Gastrocnemius medialis (tissue), 4 donors: ENCODE results near the gene CHST11. TPM values are rescaled to one million over a fixed set of nuclear protein-coding genes. Genes with fewer than 3 reads are reported as not detected.

ENCODE experiments used
- ATAC-seq, 2 donors: fragments of 150-250 bp; one replicate each; pipeline ENCODE4 v1.9.1; 2016
- DNase-seq, 2 donors: peaks; one replicate each; pipeline ENCODE4 v3.0.0-alpha.2; 2019
- H3K27ac ChIP-seq, 4 donors: fragments of 200-600 bp; sonication (generic); 1 replicate in 1 of 4; 2 replicates in 3 of 4; pipeline ENCODE4 v1.5.1; 2016 to 2018; ENCODE audit warnings: mild to moderate bottlenecking in 2 of 4, moderate library complexity in 1 of 4
- H3K27me3 ChIP-seq, 3 donors: fragments of 200-600 bp; sonication (generic) in 2 of 3; 1 replicate in 1 of 3; 2 replicates in 2 of 3; pipeline versions ENCODE4 v1.5.1 to v1.6.0; 2016 to 2019; ENCODE audit warnings: mild to moderate bottlenecking in 1 of 3, moderate library complexity in 1 of 3
- H3K36me3 ChIP-seq, 2 donors: fragments of 200-600 bp; sonication (generic) in 1 of 2; one replicate each; pipeline ENCODE4 v1.5.1; 2017 to 2018
- H3K4me1 ChIP-seq, 2 donors: fragments of 200-600 bp; sonication (generic) in 1 of 2; one replicate each; pipeline ENCODE4 v1.5.1; 2016 to 2017; ENCODE audit warnings: mild to moderate bottlenecking in 2 of 2
- H3K4me3 ChIP-seq, 4 donors: fragments of 200-600 bp; sonication (generic) in 3 of 4; 1 replicate in 1 of 4; 2 replicates in 3 of 4; pipeline ENCODE4 v1.5.1; 2016 to 2019; ENCODE audit warnings: mild to moderate bottlenecking in 2 of 4
- H3K9me3 ChIP-seq, 3 donors: fragments of 200-600 bp; sonication (generic) in 2 of 3; 1 replicate in 1 of 3; 2 replicates in 2 of 3; pipeline ENCODE4 v1.5.1; 2016 to 2019
- CTCF ChIP-seq, 5 experiments: fragments of 450-650 bp in 3 of 5; fragments of 200-600 bp in 2 of 5; sonication (generic) in 2 of 5; IDR thresholded peaks in 4 of 5; conservative IDR thresholded peaks in 1 of 5; 1 replicate in 4 of 5; 2 replicates in 1 of 5; pipeline ENCODE4 v1.5.1; 2016 to 2019; ENCODE audit warnings: antibody characterized with exemption in 5 of 5, mild to moderate bottlenecking in 3 of 5, moderate library complexity in 3 of 5
- POLR2A ChIP-seq, 2 donors: fragments of 450-650 bp; IDR thresholded peaks; one replicate each; pipeline ENCODE4 v1.6.1; 2017; ENCODE audit warnings: antibody characterized with exemption in 2 of 2, mild to moderate bottlenecking in 2 of 2, moderate library complexity in 2 of 2
- in situ Hi-C, 4 donors: fragments of 200-750 bp; cut with MboI; loops; one replicate each; pipeline versions ENCODE4 v1.15.0 to v1.8.0; 2017; ENCODE audit warnings: low sequenced_read_pairs in 4 of 4
- intact Hi-C: fragments of 100-400 bp; cut with DNase I; formaldehyde crosslinking; loops from one replicate; pipeline ENCODE4 v1.15.1; 2023; ENCODE audit warnings: low total_unique reads
- total RNA-seq, 4 donors: library from RNA; depleted of rRNA; stranded (reverse); fragments of >200 nt; gene quantifications; one replicate each; pipeline versions ENCODE4 v1.1.0 to v1.2.3, GENCODE V29; 2016

Gene CHST11
- total RNA-seq, 4 donors from 2014 or later: 0.17 to 2.1 (median 1.4) TPM

GRCh38 chr12:104456950-104457745 is 400 bp downstream of the CHST11 start:
- H3K27ac ChIP-seq: peak overlapping the region in 3 of 4 donors; percentile 52 to 58 (median 54)
- in situ Hi-C loops (no loop called here), intact Hi-C loops (no loop called here)
- peaks cover 10 to 30% (median 19%) of the 10 kb centered on the region in 3 donors for H3K27me3 ChIP-seq
- H3K9me3 ChIP-seq: no peaks in the 10 kb centered on the region
- peaks cover 13 to 16% of the 10 kb centered on the region in 2 donors for H3K4me1 ChIP-seq
- peak overlapping the region; percentile 50 to 79 (median 68) for H3K4me3 ChIP-seq
- ATAC-seq: peak; percentile 31 to 44
- peak in 1 of 2 donors; percentile 25 for DNase-seq
- H3K36me3 ChIP-seq: no peaks in the 10 kb centered on the region
- TF ChIP-seq CTCF (IDR thresholded peaks at IDR 0.05 in 4 of 5, conservative IDR thresholded peaks at IDR 0.05 in 1 of 5) (peak in 1 of 5 experiments; percentile 19), POLR2A (IDR thresholded peaks at IDR 0.05) (peak in 1 of 2 donors; percentile 14)

DNA sequence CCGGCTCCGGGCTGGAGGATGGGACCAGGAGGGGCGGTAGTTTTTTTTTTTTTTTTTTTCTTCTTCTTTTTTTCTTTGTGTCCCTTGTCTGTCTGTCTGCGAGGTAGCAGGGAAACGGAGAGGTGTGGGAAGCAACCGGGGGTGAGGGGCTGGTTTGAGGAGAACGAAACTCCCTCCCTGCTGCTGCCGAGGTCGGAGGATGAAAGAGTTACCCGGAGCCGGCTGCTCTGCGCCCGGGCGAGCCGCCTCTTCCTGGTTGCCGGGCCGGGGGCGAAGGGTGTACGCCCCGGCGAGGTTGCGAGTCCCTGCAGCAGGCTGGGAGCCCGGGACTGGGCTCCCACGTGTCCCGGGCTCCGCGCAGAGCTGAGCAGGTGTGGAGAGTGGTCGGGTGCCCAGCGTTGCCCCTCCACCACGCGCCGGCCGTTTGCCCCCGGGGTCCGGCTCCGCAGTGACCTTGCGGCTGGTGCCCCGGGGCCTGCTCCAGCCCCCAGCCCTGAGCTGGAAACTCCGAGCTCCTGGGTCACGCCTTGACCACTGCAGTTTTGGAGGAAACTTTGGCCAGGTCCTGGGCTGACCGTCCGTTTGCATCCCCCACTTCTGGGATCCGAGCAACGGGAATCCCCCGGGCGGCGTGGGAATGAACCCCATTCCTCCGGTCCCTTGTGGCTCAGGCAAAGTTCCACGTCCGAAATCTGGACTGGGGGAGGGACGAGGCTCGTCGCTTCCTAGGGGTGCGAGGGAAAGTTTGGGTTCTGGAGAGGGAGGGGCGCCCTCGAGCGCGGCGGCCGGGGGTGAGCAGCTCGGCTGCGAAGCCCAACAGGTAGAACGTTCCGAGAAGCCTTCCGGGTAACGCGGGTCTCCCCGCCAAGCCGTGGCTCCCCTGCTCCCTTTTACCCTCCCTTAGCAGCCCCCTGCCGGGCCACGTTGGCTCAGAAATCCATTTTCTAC is 1.3 kb downstream of the CHST11 start:
- DNase-seq (no peak), ATAC-seq (no peak)
- Histone ChIP-seq H3K36me3 (no peaks in the 10 kb centered on the region), H3K27me3 (peaks cover 10 to 30% (median 19%) of the 10 kb centered on the region in 3 donors), H3K9me3 (no peaks in the 10 kb centered on the region), H3K4me1 (peaks cover 13 to 16% of the 10 kb centered on the region in 2 donors), H3K27ac (peak overlapping the region in 3 of 4 donors; percentile 52 to 58 (median 55)), H3K4me3 (peak overlapping the region; percentile 50 to 79 (median 68))
- intact Hi-C loops (no loop called here), in situ Hi-C loops (no loop called here)
- TF ChIP-seq POLR2A (IDR thresholded peaks at IDR 0.05): no peak
- no peak for TF ChIP-seq CTCF (IDR thresholded peaks at IDR 0.05 in 4 of 5, conservative IDR thresholded peaks at IDR 0.05 in 1 of 5)

- H3K4me3 ChIP-seq: peak overlapping the region; percentile 50 to 79 (median 68)
- TF ChIP-seq CTCF (IDR thresholded peaks at IDR 0.05 in 4 of 5, conservative IDR thresholded peaks at IDR 0.05 in 1 of 5): no peak
- no peak for TF ChIP-seq POLR2A (IDR thresholded peaks at IDR 0.05)
- peaks cover 17 to 22% of the 10 kb centered on the region in 2 donors for H3K4me1 ChIP-seq
- intact Hi-C loops: no loop called here
- peak overlapping the region; percentile 7 to 58 (median 54) for H3K27ac ChIP-seq
- no peak for DNase-seq
- no peaks in the 10 kb centered on the region for H3K9me3 ChIP-seq
- in situ Hi-C loops: no loop called here
- ATAC-seq: peak in 1 of 2 donors; percentile 26
- H3K27me3 ChIP-seq: peaks cover 10 to 30% (median 19%) of the 10 kb centered on the region in 3 donors
- H3K36me3 ChIP-seq: no peaks in the 10 kb centered on the region
These were observed 2.1 kb downstream of the CHST11 start for GRCh38 chr12:104458694-104459367.

DNA sequence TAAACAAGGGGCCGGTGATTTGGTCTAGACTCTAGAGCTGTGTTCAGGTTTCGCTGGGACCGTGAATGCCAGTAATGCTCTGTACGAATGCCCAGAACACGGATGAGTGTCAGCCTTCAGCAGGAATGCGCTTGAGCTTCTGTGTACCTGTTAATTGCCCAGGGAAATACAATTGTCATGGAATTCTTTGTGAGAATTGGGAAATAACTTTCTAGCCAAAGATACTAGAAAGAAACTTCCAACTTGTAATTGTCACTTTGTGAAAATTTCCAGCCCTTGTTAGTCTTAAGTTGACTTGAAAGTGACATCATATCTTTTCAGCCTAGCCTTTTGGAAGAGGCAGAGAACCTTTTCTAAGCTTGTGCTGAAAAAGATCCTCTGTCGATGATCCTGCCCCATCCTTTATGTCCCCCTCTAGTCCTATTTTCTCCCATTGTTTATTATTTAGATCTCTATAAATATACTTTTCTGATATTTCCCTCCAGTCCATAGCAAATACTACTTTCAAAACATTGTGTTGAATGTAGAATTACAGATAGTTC is 2.7 kb downstream of the CHST11 start:
- H3K27me3 ChIP-seq: peaks cover 10 to 30% (median 19%) of the 10 kb centered on the region in 3 donors
- H3K4me3 ChIP-seq: peak overlapping the region; percentile 50 to 79 (median 68)
- intact Hi-C loops (no loop called here), in situ Hi-C loops (no loop called here)
- no peak for DNase-seq
- peaks cover 17 to 22% of the 10 kb centered on the region in 2 donors for H3K4me1 ChIP-seq
- no peaks in the 10 kb centered on the region for H3K9me3 ChIP-seq
- H3K36me3 ChIP-seq: no peaks in the 10 kb centered on the region
- peak overlapping the region; percentile 7 to 58 (median 54) for H3K27ac ChIP-seq
- TF ChIP-seq CTCF (IDR thresholded peaks at IDR 0.05 in 4 of 5, conservative IDR thresholded peaks at IDR 0.05 in 1 of 5) (no peak), POLR2A (IDR thresholded peaks at IDR 0.05) (no peak)
- no peak for ATAC-seq
